CD4-positive, alpha-beta memory T cell (primary cell): ENCODE results near the gene ELMO1. TPM values are rescaled to one million over a fixed set of nuclear protein-coding genes. Genes with fewer than 3 reads are reported as not detected.

Source experiments
- CTCF ChIA-PET: fragments of 350-600 bp; sonication (Branson Sonifier 250); formaldehyde crosslinking; loops from one replicate; lab custom pipeline; 2021; ENCODE audit warnings: inconsistent platforms; ENCODE audit not compliant: partially characterized antibody; lab: Charles Lee
- POLR2A ChIA-PET: fragments of 350-600 bp; sonication (Branson Sonifier 250); formaldehyde crosslinking; loops from one replicate; lab custom pipeline; 2021; ENCODE audit not compliant: partially characterized antibody; lab: Charles Lee
- DNase-seq, 5 donors: peaks; one replicate each; pipeline versions ENCODE4 v3.0.0 to v3.0.0-alpha.2; 2020 to 2022; ENCODE audit warnings: mixed read lengths in 1 of 5
- H3K27ac ChIP-seq: one replicate; pipeline ENCODE4 v1.7.0; 2013; ENCODE audit warnings: low read depth, low read length
- H3K27me3 ChIP-seq: 2 replicates; pipeline ENCODE4 v1.7.0; 2013; ENCODE audit warnings: mild to moderate bottlenecking, low read length, moderate library complexity; ENCODE audit not compliant: insufficient read depth
- H3K36me3 ChIP-seq: 2 replicates; pipeline ENCODE4 v1.7.0; 2013; ENCODE audit warnings: mild to moderate bottlenecking, low read length, moderate library complexity; ENCODE audit not compliant: insufficient read depth
- H3K4me1 ChIP-seq: 2 replicates; pipeline ENCODE4 v1.7.0; 2013; ENCODE audit warnings: mild to moderate bottlenecking, low read length, moderate library complexity; ENCODE audit not compliant: insufficient read depth
- H3K4me3 ChIP-seq, 2 donors: one replicate each; pipeline ENCODE4 v1.7.0; 2013; ENCODE audit warnings: low read length in 2 of 2, mild to moderate bottlenecking in 1 of 2
- H3K9me3 ChIP-seq, 2 donors: one replicate each; pipeline ENCODE4 v1.7.0; 2013; ENCODE audit warnings: low read length in 2 of 2, control low read depth in 1 of 2; ENCODE audit not compliant: control insufficient read depth in 1 of 2
- H3K27ac Mint-ChIP-seq, 7 donors: one replicate each; pipeline ENCODE4 v1.8.0; 2020 to 2021; ENCODE audit warnings: mixed read lengths in 7 of 7, mild to moderate bottlenecking in 6 of 7, inconsistent platforms in 3 of 7, moderate library complexity in 3 of 7
- H3K27me3 Mint-ChIP-seq, 2 donors: one replicate each; pipeline ENCODE4 v1.8.0; 2020 to 2021; ENCODE audit warnings: mixed read lengths in 2 of 2
- H3K36me3 Mint-ChIP-seq, 2 donors: one replicate each; pipeline ENCODE4 v1.8.0; 2020 to 2021; ENCODE audit warnings: mixed read lengths in 2 of 2, inconsistent platforms in 1 of 2, mild to moderate bottlenecking in 1 of 2
- H3K4me1 Mint-ChIP-seq, 4 donors: one replicate each; pipeline ENCODE4 v1.8.0; 2020 to 2021; ENCODE audit warnings: mixed read lengths in 4 of 4, mild to moderate bottlenecking in 1 of 4
- H3K4me3 Mint-ChIP-seq, 8 donors: one replicate each; pipeline ENCODE4 v1.8.0; 2020 to 2021; ENCODE audit warnings: mixed read lengths in 8 of 8, mild to moderate bottlenecking in 7 of 8, moderate library complexity in 6 of 8, inconsistent platforms in 3 of 8
- H3K9me3 Mint-ChIP-seq, 8 donors: one replicate each; pipeline ENCODE4 v1.8.0; 2020 to 2021; ENCODE audit warnings: mixed read lengths in 8 of 8, mild to moderate bottlenecking in 5 of 8, inconsistent platforms in 3 of 8, moderate library complexity in 1 of 8
- intact Hi-C: fragments of 100-400 bp; cut with micrococcal nuclease; formaldehyde crosslinking; loops from one replicate; pipeline ENCODE4 v1.15.1; 2023
- polyA plus RNA-seq, 2 donors: library from polyadenylated mRNA; unstranded; fragments of 300-500 nt; fragmentation: Illumina TruSeq; gene quantifications; one replicate each; pipeline ENCODE4 v1.2.3, GENCODE V29; 2021
- total RNA-seq, 2 experiments: library from RNA; stranded (reverse); gene quantifications; one replicate each; pipeline ENCODE4 v1.2.3, GENCODE V29; 2021

ELMO1 gene
- total and polyA plus RNA-seq, 4 experiments from 2014 or later, result 45.1 to 131 (median 111) TPM

- Histone ChIP-seq H3K27me3 (no peaks in the 10 kb centered on the region), H3K27ac (no peak overlapping the region), H3K4me1 (peaks cover 35% of the 10 kb centered on the region), H3K36me3 (no peaks in the 10 kb centered on the region), H3K4me3 (peak overlapping the region in 1 of 2 donors; percentile 2), H3K9me3 (no peaks in the 10 kb centered on the region)
- DNase-seq, result no peak
- Mint-ChIP-seq H3K27me3 (no peaks in the 10 kb centered on the region), H3K27ac (peak overlapping the region in 6 of 7 donors; percentile 44 to 93 (median 81)), H3K9me3 (peaks cover 0 to 7% (median 0%) of the 10 kb centered on the region in 8 donors), H3K36me3 (peaks cover 11 to 35% of the 10 kb centered on the region in 2 donors), H3K4me1 (peaks cover 29 to 55% (median 43%) of the 10 kb centered on the region in 4 donors), H3K4me3 (peak overlapping the region in 4 of 8 donors; percentile 27 to 63 (median 44))
- POLR2A ChIA-PET, result interaction anchor here (1.6 to 2.5 kb wide), 3 partner anchors 9 to 33 kb away, joined by 4 to 9 read pairs (median 5); no protein-coding TSS in a partner anchor
- CTCF ChIA-PET, result interaction anchor here (0.9 to 5.3 kb wide), 5 partner anchors 9 to 314 kb away, joined by 3 to 33 read pairs (median 4); no protein-coding TSS in a partner anchor
- intact Hi-C loops, result no loop called here
Observed at GRCh38 chr7:36970551-36971514, 477.8 kb downstream of the ELMO1 start.

- H3K4me3 ChIP-seq, result no peak overlapping the region
- ChIA-PET POLR2A (interaction anchor here (0.9 kb wide), 1 partner anchor 31 kb away, joined by 4 read pairs; no protein-coding TSS in a partner anchor), CTCF (interaction anchor here (1.0 to 5.3 kb wide), 3 partner anchors 14 to 213 kb away, joined by 3 to 33 read pairs (median 6); no protein-coding TSS in a partner anchor)
- peak overlapping the region in 4 of 7 donors; percentile 65 to 86 (median 80) for H3K27ac Mint-ChIP-seq
- H3K36me3 Mint-ChIP-seq, result peaks cover 10 to 38% of the 10 kb centered on the region in 2 donors
- H3K36me3 ChIP-seq, result no peaks in the 10 kb centered on the region
- no peak overlapping the region for H3K27ac ChIP-seq
- intact Hi-C loops, result no loop called here
- H3K27me3 Mint-ChIP-seq, result no peaks in the 10 kb centered on the region
- H3K4me3 Mint-ChIP-seq, result peak overlapping the region in 7 of 8 donors; percentile 8 to 51 (median 46)
- peaks cover 39 to 63% (median 50%) of the 10 kb centered on the region in 4 donors for H3K4me1 Mint-ChIP-seq
- H3K9me3 ChIP-seq, result no peaks in the 10 kb centered on the region
- DNase-seq, result peak in 4 of 5 donors; percentile 4 to 47 (median 36)
- peaks cover 41% of the 10 kb centered on the region for H3K4me1 ChIP-seq
- H3K9me3 Mint-ChIP-seq, result peaks cover 0 to 7% (median 0%) of the 10 kb centered on the region in 8 donors
- H3K27me3 ChIP-seq, result no peaks in the 10 kb centered on the region
Observed at GRCh38 chr7:36969376-36969775, 479.3 kb downstream of the ELMO1 start.

- Histone ChIP-seq H3K4me3 (no peak overlapping the region), H3K27me3 (no peaks in the 10 kb centered on the region), H3K9me3 (no peaks in the 10 kb centered on the region), H3K36me3 (no peaks in the 10 kb centered on the region), H3K4me1 (peaks cover 39% of the 10 kb centered on the region), H3K27ac (no peak overlapping the region)
- CTCF ChIA-PET, result interaction anchor here (1.2 to 1.7 kb wide), 3 partner anchors 11 to 16 kb away, joined by 4 to 6 read pairs (median 5); no protein-coding TSS in a partner anchor
- Mint-ChIP-seq H3K4me1 (peaks cover 42 to 65% (median 50%) of the 10 kb centered on the region in 4 donors), H3K36me3 (peaks cover 11 to 39% of the 10 kb centered on the region in 2 donors), H3K4me3 (peak overlapping the region in 1 of 8 donors; percentile 22), H3K27me3 (no peaks in the 10 kb centered on the region), H3K9me3 (peaks cover 0 to 7% (median 0%) of the 10 kb centered on the region in 8 donors), H3K27ac (peak overlapping the region in 1 of 7 donors; percentile 20)
- intact Hi-C loops, result no loop called here
- no peak for DNase-seq
- POLR2A ChIA-PET, result interaction anchor here (0.6 kb wide), 1 partner anchor 1384 kb away, joined by 3 read pairs; no protein-coding TSS in a partner anchor
Observed at GRCh38 chr7:36967387-36967786, 481.3 kb downstream of the ELMO1 start.

GRCh38 chr7:36966636-36967035, 482.0 kb downstream of the ELMO1 start:
- no peaks in the 10 kb centered on the region for H3K27me3 Mint-ChIP-seq
- Histone ChIP-seq H3K27me3 (no peaks in the 10 kb centered on the region), H3K36me3 (no peaks in the 10 kb centered on the region), H3K4me1 (peaks cover 32% of the 10 kb centered on the region), H3K4me3 (no peak overlapping the region), H3K27ac (no peak overlapping the region), H3K9me3 (no peaks in the 10 kb centered on the region)
- ChIA-PET POLR2A (no interaction called here), CTCF (interaction anchor here (1.2 to 1.7 kb wide), 2 partner anchors 10 to 14 kb away, joined by 4 to 5 read pairs; no protein-coding TSS in a partner anchor)
- peaks cover 45 to 65% (median 50%) of the 10 kb centered on the region in 4 donors for H3K4me1 Mint-ChIP-seq
- intact Hi-C loops, result no loop called here
- DNase-seq, result no peak
- H3K27ac Mint-ChIP-seq, result peak overlapping the region in 1 of 7 donors; percentile 75
- peaks cover 0 to 7% (median 0%) of the 10 kb centered on the region in 8 donors for H3K9me3 Mint-ChIP-seq
- peaks cover 18 to 46% of the 10 kb centered on the region in 2 donors for H3K36me3 Mint-ChIP-seq
- no peak overlapping the region for H3K4me3 Mint-ChIP-seq

GRCh38 chr7:36966039-36966438, 482.6 kb downstream of the ELMO1 start:
- intact Hi-C loops, result no loop called here
- no peaks in the 10 kb centered on the region for H3K36me3 ChIP-seq
- H3K27ac ChIP-seq, result no peak overlapping the region
- DNase-seq, result no peak
- no peaks in the 10 kb centered on the region for H3K27me3 ChIP-seq
- peaks cover 16 to 41% of the 10 kb centered on the region in 2 donors for H3K36me3 Mint-ChIP-seq
- no peak overlapping the region for H3K27ac Mint-ChIP-seq
- peaks cover 41 to 61% (median 45%) of the 10 kb centered on the region in 4 donors for H3K4me1 Mint-ChIP-seq
- H3K9me3 Mint-ChIP-seq, result peaks cover 0 to 7% (median 0%) of the 10 kb centered on the region in 8 donors
- H3K27me3 Mint-ChIP-seq, result no peaks in the 10 kb centered on the region
- ChIA-PET POLR2A (no interaction called here), CTCF (no interaction called here)
- no peaks in the 10 kb centered on the region for H3K9me3 ChIP-seq
- no peak overlapping the region for H3K4me3 Mint-ChIP-seq
- peaks cover 26% of the 10 kb centered on the region for H3K4me1 ChIP-seq
- no peak overlapping the region for H3K4me3 ChIP-seq

- Mint-ChIP-seq H3K9me3 (peaks cover 0 to 7% (median 0%) of the 10 kb centered on the region in 8 donors), H3K4me3 (no peak overlapping the region), H3K4me1 (peaks cover 40 to 61% (median 45%) of the 10 kb centered on the region in 4 donors), H3K27me3 (no peaks in the 10 kb centered on the region), H3K36me3 (peaks cover 19 to 36% of the 10 kb centered on the region in 2 donors), H3K27ac (no peak overlapping the region)
- ChIA-PET POLR2A (no interaction called here), CTCF (no interaction called here)
- no peak overlapping the region for H3K4me3 ChIP-seq
- H3K4me1 ChIP-seq, result peaks cover 22% of the 10 kb centered on the region
- no peak overlapping the region for H3K27ac ChIP-seq
- DNase-seq, result no peak
- intact Hi-C loops, result no loop called here
- H3K9me3 ChIP-seq, result no peaks in the 10 kb centered on the region
- H3K36me3 ChIP-seq, result no peaks in the 10 kb centered on the region
- H3K27me3 ChIP-seq, result no peaks in the 10 kb centered on the region
Observed at GRCh38 chr7:36965625-36966024, 483.0 kb downstream of the ELMO1 start.
